Measurements from ENCODE around the gene GRK5. TPM values are rescaled to one million over a fixed set of nuclear protein-coding genes. Genes with fewer than 3 reads are reported as not detected.

GRK5 gene
- total RNA-seq, 4 donors from 2014 or later = 15.9 to 53.8 (median 18.4) TPM

DNA sequence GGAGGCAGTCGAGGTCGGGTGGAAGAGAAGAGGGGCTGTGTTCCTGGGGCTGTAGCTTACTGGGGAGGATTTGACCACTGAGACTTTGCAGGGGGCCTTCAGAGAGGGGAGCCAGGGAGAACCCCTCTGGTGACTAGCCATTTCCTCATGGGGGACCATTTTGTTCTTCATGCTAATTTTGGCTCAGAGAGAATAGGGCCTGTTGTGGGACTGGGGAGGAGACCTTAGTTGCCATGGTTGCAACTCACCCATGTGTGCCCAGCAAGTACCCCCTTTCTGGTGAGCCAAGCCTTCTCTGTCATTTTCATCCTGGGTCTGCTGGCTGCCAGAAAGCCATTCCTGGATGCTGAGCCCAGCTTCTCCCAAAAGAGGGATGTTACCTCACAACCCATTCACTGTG, 120.9 kb downstream of the GRK5 start:
- no peak for DNase-seq (ENCODE audit: low spot score)
- no peak for ATAC-seq (ENCODE audit: low FRiP score)
- TF ChIP-seq, protein P1, sequence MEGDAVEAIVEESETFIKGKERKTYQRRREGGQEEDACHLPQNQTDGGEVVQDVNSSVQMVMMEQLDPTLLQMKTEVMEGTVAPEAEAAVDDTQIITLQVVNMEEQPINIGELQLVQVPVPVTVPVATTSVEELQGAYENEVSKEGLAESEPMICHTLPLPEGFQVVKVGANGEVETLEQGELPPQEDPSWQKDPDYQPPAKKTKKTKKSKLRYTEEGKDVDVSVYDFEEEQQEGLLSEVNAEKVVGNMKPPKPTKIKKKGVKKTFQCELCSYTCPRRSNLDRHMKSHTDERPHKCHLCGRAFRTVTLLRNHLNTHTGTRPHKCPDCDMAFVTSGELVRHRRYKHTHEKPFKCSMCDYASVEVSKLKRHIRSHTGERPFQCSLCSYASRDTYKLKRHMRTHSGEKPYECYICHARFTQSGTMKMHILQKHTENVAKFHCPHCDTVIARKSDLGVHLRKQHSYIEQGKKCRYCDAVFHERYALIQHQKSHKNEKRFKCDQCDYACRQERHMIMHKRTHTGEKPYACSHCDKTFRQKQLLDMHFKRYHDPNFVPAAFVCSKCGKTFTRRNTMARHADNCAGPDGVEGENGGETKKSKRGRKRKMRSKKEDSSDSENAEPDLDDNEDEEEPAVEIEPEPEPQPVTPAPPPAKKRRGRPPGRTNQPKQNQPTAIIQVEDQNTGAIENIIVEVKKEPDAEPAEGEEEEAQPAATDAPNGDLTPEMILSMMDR (IDR thresholded peaks at IDR 0.05) = no peak

DNA sequence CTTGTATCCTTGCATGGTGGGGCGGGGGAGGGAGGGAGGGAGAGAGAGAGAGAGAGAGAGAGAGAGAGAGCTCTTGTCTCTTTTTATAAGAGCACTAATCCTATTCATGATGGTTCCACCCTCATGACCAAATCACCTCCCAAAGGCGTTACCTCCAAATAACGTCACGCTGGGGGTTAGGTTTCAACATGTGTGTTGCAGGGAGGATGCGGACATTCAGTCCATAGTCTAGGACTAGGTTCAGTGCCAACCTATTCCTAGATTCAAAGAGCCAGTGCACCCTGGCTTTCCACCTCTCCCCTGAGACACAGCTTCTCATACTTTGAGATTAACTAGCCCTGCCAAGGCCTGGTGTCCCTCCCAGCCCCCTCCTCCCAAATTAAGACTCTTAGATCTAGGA, 123.0 kb downstream of the GRK5 start:
- ATAC-seq (ENCODE audit: low FRiP score) (no peak), DNase-seq (ENCODE audit: low spot score) (no peak)
- TF ChIP-seq, protein P1 (IDR thresholded peaks at IDR 0.05) = no peak

DNA sequence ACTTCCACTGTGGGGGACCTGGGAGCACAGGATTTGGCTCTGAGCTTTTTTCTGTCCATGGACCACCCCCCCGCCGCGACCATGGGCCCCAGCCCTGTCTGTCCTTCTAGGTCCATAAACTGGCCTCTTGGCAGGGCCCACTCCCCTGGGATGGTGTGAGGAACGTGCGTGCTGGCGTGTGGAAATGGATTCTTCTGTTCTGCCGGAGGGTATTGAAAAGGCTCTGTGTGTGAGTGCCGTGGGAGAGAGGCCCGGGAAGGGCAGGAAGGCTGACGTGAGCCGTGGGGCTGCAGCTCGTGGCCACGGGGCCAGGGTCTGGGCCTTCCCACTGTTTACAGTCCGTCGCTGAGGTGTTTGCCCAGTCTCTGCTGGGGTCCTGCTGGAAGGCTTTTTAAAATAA, 123.7 kb downstream of the GRK5 start:
- DNase-seq (ENCODE audit: low spot score) (no peak), ATAC-seq (ENCODE audit: low FRiP score) (no peak)
- TF ChIP-seq, protein P1 (IDR thresholded peaks at IDR 0.05) = no peak

DNA sequence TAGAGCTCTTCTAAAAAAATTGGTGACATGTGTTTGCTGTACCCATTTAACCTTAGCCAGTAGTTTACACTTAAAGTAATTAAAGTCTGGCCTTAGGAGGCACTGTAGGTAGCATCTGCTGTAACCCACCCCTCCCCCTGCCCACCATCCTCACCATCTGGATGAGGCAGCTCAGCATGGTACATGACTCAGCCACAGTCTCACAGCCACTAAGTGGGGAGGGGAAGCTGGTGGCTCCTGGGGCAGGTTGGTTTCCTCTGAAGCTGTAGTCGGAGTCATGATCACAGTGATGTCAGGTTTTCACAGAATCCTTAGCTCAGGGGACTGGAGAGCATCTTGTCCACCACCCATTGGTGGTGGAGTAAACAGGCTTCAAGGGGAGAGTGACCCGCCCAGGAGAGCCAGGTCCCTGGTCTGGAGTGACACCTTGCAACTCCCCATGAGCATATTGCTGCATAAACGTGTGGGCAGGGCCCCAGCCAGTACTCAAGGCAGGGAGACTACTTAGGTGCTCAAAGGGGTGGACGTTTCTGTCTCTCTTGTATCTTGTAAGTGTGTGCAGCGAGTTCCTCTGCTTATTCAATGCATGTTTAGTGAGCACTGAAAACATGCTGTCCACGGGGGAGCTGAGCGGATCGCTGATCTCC, 125.9 kb downstream of the GRK5 start:
- DNase-seq (ENCODE audit: low spot score) = no peak
- TF ChIP-seq, protein P1 (IDR thresholded peaks at IDR 0.05) = no peak
- ATAC-seq (ENCODE audit: low FRiP score) = no peak

DNA sequence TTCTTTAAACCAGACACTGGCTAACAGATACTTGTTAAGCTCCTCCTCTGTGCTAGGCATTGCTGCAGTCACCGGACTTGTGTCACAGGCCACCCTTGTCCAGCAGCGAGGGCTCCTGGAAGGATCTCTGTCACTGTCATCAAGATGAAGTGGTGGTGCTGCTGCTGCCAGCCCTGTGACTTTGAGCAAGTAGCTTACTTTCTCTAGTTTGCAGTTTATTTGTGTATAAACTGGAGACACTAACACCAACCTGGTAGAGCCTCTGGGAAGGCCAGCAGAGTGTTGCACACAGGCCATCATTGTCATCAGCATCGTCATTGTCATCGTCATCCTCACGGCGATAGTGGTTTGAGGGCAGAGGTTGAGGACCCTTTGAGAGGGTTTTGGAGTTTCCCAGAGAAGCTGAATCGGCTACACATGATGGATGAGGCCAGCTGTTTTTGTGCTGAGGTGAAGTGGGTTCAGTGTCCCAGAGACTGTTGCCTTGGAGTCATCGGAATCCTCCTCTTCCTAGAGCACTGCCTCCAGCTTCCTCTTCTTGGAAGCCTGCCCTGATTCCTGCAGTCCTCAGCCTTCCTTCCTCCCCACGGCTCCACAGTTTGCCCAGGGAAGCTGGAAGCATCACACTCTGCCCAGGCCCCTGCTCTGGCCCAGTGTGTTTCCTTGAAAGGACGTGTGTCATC, 128.4 kb downstream of the GRK5 start:
- TF ChIP-seq, protein P1 (IDR thresholded peaks at IDR 0.05) = no peak
- DNase-seq (ENCODE audit: low spot score) (no peak), ATAC-seq (ENCODE audit: low FRiP score) (no peak)

DNA sequence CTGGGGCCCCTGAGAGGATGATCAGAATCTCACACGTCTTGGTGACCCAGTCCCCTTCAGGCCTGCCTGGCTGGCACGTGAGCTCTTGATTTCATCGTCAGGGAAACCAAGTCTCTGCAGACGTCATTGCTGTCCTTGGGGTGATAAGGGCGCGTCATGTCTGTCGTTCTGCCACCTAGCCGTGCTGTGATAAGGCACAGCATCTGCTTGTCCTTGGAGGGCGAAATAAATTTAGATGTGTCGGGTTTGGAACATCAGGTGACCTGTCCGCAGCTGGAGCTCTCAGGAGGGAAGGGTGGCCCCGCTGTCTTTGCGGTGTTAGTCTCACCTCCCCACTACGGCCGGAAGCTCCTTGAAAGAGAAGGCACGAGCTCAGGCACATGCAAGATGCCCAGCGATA, 129.2 kb downstream of the GRK5 start:
- TF ChIP-seq, protein P1 (IDR thresholded peaks at IDR 0.05) = no peak
- DNase-seq (ENCODE audit: low spot score) (no peak), ATAC-seq (ENCODE audit: low FRiP score) (no peak)

DNA sequence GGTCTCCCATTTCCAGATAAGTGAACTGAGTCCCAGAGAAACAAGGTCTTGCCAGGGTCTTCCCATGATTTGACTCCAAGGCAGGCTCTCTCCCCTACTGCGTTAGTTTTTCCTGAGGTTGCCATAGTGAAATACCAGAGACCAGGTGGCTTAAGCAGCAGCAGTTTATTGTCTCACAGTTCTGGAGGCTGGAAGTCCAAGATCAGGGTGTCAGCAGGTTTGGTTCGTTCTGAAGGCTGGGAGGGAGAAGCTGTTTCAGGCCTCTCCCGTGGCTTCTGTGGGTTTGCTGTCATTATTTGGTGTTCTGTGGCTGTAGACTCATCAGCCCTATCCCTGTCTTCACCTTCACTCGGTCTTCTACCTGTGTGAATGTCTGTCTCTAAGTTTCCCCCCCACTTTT, 129.9 kb downstream of the GRK5 start:
- ATAC-seq (ENCODE audit: low FRiP score) = no peak
- no peak for DNase-seq (ENCODE audit: low spot score)
- TF ChIP-seq, protein P1 (IDR thresholded peaks at IDR 0.05) = no peak
